Skin of body (tissue), 2 donors: ENCODE data around the gene SCNN1B. TPM values are rescaled to one million over a fixed set of nuclear protein-coding genes. Genes with fewer than 3 reads are reported as not detected.
"Not testable (repeated sequence)": the region's sequence is repeated elsewhere in the genome, so short reads cannot be mapped to it uniquely, and the experiment has no call there.

Source experiments
- DNase-seq: peaks from one replicate; lab custom pipeline; 2025; lab: John Stamatoyannopoulos, UW
- total RNA-seq: library from RNA; depleted of rRNA; stranded (reverse); fragments of >200 nt; gene quantifications from one replicate; pipeline ENCODE4 v1.2.3, GENCODE V29; 2014

The SCNN1B gene
- total RNA-seq, 1 donor from 2014 or later: 3.7 TPM

DNA sequence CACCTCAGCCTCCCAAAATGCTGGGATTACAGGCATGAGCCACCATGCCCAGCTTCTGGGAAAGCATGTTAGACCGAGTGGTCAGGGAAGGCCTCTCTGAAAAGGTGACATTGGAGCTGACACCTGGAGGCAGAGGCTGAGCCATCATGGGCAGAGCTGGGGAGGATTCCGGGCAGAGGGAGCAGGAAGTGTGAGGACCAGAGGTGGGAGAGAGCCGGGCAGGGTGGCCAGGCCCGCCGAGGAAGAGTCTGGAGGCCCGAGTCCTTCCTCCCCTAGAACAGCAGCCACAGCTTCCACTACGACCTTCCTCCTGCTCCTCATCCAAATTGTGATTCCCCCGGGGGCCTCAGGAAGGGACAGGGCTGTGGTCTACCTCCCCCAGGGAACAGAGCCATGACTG is 76.2 kb downstream of the SCNN1B start:
- no peak for DNase-seq

GRCh38 chr16:23378921-23379320 is 76.8 kb downstream of the SCNN1B start:
- no peak for DNase-seq

DNA sequence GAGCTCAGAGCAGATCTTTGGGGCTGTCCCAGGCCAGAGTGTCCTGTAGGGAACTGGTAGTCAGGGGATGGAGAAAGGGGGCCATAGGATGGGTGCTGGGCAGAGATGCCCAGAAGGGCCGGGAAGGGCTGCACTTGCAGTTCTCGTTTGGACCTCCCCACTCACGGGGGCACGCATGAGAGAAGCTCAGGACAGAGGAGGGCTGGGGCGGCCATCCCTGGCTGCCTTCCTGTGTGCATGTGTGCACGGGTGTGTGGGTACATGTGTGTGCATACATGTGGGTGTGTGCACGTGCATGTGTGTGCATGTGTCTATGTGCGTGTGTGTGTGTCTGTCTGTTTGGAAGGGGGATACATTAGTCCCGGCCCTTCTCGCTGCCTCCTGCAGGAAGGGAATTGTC is 77.6 kb downstream of the SCNN1B start:
- no peak for DNase-seq

DNA sequence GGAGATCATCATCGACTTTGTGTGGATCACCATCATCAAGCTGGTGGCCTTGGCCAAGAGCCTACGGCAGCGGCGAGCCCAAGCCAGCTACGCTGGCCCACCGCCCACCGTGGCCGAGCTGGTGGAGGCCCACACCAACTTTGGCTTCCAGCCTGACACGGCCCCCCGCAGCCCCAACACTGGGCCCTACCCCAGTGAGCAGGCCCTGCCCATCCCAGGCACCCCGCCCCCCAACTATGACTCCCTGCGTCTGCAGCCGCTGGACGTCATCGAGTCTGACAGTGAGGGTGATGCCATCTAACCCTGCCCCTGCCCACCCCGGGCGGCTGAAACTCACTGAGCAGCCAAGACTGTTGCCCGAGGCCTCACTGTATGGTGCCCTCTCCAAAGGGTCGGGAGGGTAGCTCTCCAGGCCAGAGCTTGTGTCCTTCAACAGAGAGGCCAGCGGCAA is 78.4 kb downstream of the SCNN1B start:
- DNase-seq: no peak

DNA sequence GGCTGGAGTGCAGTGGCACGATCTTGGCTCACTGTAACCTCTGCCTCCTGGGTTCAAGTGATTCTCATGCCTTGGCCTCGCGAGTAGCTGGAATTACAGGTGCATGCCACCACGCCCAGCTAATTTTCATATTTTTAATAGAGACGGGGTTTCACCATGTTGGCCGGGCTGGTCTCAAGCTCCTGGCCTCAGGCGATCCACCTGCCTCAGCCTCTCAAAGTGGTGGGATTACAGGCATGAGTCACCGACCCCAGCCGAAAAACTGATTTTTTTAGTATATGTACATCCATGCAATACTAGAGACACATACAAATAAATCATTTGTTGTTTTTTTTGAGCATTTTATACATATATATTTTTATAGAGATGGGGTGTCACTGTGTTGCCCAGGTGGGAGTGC is 79.6 kb downstream of the SCNN1B start:
- DNase-seq: not testable (repeated sequence)

- no peak for DNase-seq
These were observed 80.2 kb downstream of the SCNN1B start for GRCh38 chr16:23382279-23382678.

DNA sequence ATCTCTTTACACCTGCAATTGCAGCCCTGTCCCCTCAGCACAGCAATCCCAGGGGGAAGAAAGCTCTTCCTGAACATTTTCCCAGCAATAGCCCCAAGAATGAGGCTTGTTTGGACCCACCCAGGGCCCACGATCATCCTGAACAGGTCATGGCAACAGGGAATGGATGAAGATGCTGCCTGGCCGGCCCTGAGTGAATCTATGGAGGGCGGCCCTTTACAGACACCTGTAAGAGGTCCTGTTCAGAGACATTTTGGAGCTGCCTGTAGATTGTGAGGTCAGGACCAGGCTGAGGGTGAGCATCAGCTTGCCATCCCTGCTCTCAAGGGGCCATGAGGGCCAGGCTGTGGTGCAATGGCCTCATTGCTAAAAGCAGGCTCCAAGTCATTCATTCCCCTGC is 81.8 kb downstream of the SCNN1B start:
- DNase-seq: no peak

DNA sequence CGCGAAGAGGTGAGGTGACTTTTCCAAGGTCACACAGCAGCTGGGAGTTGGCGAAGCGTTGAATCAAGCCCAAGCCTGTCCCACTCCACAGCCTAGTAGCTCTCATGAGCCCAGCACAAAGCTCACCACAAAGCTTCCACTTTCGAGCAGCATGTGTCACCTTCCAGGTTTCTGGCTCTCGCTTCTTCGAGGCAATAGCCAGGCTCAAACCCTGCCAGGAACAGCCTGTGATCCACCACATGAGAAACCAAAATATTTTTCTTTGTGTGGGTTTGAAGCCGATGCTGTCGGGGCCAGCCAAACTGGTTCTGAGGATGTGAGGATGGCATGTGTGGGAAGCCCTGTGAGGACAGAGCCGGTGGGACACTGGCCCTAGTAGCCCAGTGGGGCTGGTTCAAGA is 82.8 kb downstream of the SCNN1B start:
- DNase-seq: no peak

DNA sequence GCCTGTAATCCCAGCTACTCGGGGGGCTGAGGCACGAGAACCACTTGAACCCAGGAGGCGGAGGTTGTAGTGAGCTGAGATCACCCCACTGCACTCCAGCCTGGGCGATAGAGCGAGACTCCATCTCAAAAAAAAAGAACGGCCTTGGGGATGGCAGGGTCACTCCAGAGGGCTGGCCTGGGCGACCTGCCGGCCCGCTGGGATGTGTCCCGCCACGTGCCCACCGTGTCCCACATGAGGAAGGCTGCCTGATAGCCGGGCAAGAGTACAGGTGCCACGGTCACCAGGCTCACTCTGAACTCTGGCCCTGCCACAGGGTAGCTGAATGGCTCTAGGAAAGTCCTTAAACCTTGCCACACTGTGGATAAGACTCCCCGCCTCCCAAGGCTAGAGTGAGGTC is 83.3 kb downstream of the SCNN1B start:
- DNase-seq: no peak

GRCh38 chr16:23387666-23388065 is 85.6 kb downstream of the SCNN1B start:
- DNase-seq: no peak

DNA sequence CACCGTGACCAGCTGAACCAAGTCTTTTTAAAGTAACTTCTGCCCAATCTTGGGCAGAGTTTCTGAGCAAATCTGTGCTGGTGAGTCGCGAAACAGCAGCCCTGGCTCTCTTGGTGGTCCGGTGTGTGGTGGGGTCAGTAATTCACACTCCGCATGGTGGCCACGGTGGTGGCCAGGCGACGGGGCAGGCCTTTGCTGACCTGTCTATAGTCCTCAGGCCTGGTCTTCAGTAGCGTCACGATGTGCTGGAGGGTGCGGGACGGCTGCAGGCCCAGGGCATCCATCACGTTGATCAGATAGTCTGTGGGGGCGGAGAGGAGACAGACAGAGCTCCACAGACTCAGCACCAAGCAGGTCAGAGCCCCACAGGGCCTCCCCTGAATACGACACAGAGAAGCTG is 86.7 kb downstream of the SCNN1B start:
- DNase-seq: no peak

DNA sequence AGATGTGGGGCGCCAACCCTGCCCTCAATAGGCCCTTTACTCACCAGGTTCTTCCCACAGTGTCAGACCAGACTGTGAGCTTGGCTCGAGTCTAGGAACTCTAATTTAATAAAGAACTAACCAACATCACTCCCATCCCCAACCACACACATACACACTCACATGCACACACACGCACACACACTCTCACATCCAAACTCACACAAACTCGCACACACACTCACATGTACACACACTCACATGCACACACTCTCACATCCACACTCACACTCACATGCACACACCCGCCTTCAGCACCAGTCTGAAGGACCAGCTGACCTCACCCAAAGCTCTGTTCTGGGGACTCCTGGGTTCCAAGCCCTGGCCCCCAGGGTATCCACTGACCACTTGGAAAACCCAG is 87.1 kb downstream of the SCNN1B start:
- no peak for DNase-seq

DNA sequence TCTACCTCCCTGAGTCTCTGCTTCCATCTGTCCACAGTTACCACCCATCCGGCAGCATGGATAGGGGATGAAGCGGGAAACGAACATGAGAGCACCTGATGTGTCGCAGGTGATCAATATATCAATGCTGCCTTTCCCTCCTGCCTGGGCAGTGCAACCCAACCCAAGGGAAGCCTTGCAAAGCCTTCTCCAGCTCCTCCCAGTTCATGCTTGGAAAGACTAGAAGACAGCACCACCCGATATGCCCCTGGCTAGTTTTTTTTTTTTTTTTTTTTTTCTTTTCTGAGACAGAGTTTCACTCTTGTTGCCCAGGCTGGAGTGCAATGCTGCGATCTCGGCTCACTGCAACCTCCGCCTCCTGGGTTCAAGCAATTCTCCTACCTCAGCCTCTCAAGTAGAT is 87.8 kb downstream of the SCNN1B start:
- not testable (repeated sequence) for DNase-seq

DNA sequence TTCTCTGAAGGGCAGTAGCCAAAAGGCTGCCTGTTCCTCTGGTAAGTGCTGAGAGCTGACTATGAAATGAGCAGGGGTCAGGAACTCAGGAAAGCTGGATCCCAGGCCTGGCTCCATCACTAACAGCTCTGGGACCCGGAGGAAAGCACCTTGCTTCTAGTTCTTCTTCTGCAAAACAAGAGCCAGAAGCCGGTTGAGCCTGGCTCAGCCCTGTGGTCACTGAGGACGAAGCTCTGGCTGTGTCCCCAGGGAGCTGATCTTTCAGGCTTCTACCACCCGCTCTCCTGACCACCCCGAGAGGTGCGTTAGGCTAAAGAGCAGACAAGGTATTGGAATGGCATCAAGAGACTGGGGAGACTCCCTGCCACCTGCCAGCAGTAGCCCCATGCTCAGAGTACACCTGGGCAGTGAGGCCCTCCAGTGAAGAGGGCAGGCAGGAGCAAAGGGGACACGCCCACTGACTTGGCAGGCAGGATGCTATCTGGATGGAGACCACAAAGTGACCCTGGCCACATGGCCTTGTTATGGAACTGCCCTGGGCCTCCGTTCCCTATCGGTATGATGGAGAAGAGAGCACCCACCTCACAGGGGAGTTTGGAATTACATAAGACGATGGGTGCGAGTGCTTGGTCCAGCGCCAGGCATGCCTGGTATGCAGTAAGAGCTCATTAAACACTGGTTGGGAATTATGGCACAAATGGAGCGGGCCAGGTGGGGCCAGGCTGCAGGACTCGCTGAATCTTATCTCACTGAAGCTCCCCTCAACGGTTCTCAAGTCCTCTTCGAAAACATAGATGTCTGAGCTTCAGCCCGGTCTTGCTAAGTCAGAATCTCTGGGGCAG is 89.5 kb downstream of the SCNN1B start:
- DNase-seq: no peak

GRCh38 chr16:23392223-23392600 is 90.1 kb downstream of the SCNN1B start:
- no peak for DNase-seq

DNA sequence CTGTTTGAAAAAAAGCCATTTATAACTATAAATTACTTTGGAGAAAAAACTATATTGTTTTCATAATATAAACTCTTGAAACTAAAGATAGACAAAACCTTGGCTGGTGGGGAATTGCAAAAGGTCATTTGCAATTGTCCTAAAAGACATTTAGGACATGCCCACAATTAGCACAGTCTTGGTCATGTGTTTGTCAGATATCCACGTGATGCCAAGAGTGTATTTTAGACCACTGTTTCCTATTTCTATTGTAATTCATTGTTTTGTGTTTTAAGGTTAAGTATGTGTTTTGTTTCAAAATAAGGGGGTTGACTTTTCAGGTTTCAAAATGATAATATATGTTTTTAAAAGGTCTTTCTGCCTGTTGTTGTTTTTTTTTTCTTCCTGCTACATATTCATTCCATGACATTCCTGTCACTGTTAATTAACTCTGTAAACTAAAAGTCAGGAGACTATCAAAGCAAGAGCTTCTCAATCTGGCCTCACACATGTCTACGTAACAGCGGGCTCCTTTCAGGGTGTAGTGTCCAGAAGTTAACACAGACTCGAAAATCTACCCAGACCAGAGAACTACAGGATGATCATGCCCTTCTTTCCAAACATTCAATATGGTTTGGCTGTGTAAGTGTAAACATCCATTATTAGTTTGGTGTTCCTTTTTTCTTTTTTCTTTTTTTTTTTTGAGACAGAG is 92.2 kb downstream of the SCNN1B start:
- no peak for DNase-seq

DNA sequence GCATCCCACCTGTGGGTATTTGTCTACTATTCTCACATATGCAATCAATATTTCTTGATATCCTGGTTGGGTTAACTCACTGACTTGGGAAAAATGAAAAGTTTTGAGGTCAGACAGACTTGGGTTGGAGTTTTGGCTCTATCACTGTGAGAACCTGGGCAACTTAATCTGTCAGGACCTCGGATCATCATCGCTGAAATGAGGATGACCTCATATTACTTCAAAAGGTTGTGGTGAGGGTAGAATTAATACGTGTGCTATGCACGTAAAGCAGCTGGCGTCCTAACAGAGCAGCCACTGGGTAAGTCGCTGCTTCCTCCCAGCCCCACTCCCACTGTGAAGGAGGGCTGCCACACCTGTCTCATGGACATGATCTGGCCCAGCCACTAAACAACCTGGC is 93.6 kb downstream of the SCNN1B start:
- DNase-seq: no peak

DNA sequence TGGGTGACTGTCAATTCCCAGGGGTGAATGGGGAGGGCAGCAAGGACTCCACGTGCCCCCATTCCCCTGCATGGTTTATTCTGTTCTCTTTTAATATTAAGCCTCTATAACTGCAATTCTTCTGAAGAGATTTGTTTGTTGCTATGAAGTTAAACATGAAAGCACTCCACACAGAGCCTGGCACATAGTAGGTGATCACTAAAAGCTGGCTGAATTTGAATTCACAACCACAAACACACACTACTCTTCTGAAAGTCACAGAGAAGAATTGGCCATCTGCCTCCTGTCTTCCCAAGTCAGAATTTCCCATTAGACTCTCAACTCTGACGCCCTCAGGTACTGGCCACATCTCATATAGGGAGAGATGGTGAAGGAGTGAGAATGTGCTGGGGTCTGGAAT is 95.4 kb downstream of the SCNN1B start:
- no peak for DNase-seq

DNA sequence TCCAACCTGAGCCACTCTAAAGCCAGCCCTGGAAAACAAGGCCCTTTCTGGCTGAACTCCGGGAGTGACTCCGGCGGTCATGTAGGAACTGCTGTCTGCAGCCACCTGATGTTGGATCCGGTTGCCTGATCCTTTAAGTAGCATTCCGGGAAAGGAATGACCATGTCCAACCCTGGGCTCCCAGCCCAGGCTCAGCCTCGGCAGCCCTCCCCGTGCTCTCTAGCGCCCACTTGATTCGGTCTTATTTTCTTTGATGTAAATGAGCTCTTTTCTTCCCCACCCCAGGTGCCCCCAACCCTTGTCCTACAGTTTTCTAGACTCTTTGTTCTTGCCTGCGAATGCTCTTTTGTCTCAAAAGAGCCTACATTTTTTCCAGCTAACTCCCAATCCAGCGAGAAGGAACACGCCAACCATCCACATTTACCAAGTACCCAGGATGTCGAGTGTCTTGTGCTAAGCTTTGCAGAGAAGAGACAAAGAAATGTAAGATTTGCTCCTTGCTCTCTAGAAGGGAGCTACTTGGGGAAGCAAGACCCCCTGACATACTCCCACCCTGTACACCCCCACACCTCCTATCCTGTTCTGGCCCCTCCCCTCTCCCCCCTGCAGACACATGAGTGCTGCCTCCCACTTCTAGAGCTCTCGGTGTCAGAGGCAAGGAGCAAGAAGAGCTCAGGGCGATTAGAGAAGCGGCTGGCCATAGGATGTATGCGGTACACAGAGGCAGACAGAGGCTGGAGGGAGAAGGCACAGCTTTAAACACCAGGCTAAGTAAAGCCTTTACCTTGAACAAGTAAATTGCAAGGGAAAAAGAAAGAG is 97.1 kb downstream of the SCNN1B start:
- DNase-seq: no peak

DNA sequence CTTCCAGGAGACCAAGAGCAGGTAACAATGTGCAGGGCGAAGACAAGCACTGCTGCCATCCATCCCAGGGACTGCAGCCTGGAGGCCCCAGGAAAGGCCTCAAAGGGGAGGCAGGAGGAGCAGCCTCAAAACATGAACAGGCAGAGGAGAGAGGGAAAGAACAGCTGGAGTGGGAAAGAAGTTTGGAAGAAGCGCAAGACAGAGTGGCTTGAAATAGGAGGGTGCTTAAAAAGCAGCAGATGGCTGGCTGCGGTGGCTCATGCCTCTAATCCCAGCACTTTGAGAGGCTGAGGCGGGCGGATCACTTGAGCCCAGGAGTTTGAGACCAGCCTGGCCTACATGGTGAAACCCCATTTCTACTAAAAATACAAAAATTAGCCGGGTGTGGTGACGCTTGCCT is 98.3 kb downstream of the SCNN1B start:
- not testable (repeated sequence) for DNase-seq

GRCh38 chr16:23401139-23401538 is 99.0 kb downstream of the SCNN1B start:
- DNase-seq: no peak

GRCh38 chr16:23402100-23402499 is 100.0 kb downstream of the SCNN1B start:
- DNase-seq: no peak
